NCI-H2227 treated with DMSO at 0.1 percent for 48 hours (cell line): Measurements from ENCODE around the gene OLFML2B.
A peak's percentile ranks its signal among the peaks of the same experiment; 100 is the strongest.

ENCODE experiments used
- DNase-seq: peaks from one replicate; lab custom pipeline; 2025; lab: John Stamatoyannopoulos, UW

Gene OLFML2B

DNA sequence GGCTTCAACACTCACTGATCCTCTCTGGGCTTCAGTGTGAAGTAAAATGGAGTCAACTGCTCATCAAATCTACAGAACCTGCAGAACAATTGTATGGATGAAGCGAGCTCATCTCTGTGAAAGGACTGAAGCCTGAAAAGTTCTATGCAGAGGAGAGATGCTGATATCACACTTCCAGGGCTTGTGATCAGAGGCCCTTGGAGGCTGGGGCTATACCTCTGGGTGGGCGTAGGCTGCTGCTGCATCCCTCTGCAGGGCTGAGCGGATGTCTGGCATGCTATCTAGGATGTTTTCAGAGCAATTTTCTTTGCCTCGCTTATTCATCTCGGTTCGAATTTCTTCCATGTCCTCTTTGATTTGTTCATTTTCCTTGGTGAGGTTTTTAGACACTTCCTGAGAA is 17.6 kb downstream of the OLFML2B start:
- no peak for DNase-seq

DNA sequence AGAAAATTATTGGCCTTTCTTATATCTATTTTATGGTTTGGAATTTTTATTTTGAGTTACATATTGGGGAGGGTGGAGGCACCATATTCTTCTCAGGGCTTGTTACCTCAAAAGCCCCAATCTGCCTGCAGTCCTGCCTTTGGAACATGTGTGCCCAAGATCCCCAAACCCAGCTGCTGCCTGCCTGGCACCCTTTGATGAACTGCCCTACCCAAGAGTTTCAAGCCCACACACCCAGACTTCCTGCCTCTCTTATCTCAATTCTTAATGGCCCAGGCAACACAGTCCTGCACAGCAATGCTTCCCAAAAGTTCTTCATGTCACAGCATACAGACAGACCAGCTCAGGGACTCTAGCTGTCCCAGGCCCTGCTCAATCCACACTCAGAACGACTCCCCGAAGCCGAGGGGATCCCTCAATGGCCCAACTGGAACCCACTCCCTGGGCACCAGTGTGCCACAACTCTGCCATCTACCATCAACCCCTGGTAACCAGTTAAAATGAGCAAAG is 19.2 kb downstream of the OLFML2B start:
- no peak for DNase-seq

DNA sequence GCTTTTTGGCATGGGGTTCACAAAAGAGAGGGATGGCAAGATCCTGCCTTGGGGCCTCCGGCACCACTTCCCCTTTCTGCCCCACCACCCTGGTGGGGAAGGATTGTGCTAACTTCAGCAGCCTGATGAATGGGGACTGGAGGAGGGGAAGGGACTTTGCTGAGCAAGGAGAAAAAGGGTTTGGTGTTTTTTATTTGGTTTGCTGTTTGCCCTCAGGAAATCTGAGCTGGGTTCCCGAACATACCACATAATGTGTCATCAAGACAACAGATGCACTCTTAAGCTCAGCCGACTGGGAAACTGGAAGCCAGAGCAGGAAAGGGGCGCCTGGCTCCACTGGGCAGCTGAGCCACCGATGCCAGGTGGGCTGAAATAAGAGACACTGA is 19.8 kb downstream of the OLFML2B start:
- no peak for DNase-seq

DNA sequence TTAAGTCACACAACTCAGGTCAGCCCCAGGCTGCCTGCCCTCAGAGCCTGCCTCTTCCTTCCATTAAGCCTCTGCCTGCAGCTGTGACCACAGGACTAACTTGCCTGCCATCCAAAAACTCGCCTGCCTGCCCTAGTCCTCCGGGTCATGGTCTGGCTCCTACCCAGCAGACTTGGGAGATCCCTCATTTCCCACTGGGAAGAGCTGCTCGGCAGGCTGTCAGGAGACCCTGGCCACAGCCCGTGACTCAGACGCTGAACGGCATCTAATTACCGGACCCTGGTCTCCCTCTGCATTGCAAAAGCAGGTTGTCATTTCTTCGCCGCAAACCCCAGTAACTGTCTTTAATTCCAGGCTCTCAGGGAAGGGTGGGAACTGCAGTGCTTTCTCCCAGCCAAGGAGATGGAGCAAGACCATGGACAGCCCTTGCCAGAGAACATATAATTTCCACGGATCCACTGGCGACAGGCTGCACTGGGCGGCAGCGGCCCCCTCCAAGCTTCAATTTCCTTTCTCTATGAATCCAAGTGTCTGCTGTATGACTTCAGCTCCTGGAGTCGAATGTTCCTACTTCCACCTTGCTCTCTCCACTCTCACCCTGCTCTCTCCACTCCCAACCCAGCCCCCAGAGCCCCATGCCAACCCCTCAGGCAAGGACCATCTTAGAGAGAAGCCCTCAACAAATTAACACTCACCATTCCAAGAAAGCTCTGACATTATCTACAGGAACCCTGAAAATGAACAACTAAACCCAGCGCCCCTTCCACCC is 20.4 kb downstream of the OLFML2B start:
- peak; percentile 26 for DNase-seq

DNA sequence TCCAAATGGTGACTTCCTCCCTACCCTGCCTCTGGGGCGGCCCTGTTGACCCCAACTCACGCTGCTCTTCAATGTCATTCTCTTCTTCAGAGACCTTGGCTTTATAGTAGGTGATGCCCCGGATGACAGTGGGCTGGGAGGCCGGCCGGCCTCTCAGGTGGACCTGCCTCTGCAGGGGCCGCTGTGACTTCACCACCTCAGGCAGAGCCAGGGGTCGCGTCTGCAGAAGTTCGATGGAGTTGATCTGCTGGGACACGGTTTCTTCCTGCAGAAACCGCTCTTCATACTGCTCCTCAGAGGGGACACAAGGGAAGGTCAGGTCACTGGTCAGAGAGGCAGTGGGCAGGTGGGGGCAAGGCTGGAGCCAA is 23.6 kb downstream of the OLFML2B start:
- no peak for DNase-seq

DNA sequence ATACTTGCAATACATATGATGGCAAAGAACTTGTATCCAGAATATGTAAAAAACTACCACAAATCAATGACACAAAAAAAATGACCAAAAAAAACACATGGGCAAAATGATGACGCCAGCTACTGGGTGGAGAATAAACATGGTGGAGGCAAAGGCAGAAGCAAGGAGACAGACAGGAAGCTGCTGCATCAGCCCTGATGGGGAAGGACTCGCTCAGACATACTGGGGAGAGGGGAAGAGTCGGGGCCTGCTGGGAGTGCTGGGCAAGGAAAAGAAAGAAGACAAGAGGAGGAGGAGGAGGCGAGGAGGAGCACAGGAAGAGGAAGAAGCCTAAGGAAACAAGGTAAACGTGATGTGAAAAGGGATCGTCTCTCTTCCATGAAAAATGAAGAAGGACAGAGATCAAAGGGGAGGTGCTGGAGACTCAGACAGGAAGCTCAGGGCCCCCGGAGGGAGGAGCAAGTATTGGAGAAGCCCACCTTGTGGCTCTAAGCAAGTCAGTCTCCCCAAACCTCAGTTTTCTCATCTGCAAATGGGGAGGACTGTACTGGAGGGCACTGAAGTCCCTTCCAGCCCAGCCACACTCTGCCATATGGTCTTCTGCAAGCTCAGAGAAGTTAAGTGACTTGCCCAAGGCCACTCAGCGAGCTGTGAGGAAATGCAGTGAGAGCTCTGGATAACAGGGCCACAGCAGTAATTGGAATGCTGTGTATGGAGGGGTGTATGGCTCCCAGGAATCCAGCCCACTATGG is 24.2 kb downstream of the OLFML2B start:
- no peak for DNase-seq

DNA sequence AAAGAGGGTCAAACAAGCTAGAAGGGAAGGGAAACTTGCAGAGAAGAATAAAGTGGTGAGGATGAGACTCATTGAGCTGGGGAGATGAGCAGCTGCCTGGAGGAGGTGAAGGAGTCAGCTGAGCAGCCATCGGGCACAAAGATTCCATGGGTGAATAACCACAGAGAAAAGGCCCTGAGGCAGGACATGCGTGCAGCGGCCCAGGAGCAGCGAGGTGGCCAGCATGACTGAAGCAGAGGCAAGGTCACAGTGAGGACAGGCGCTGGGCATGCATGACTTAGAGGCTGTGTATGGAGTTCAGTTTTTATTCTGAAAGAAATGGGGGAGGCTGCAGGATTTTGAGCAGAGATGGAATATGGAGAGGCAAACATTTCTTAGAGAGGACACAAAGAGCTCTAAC is 24.9 kb downstream of the OLFML2B start:
- no peak for DNase-seq

DNA sequence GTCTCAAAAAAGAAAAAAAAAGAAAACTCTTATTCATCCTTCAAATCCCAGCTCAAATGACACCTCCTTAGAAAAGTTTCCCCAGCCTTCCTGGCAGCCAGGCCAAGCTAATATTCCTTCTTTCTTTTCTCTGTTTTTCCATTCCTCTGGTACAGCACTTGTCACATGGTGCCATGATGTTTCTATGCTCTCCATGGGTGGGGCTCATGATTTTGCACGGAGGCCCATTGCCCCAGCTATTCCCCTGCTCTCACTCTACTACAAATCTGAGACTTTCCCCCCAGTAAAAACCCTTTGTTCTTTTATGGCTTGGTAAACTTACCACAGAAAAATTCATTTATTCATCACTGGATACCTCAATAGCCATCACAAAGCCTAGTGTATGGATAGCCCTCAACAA is 26.5 kb downstream of the OLFML2B start:
- no peak for DNase-seq

DNA sequence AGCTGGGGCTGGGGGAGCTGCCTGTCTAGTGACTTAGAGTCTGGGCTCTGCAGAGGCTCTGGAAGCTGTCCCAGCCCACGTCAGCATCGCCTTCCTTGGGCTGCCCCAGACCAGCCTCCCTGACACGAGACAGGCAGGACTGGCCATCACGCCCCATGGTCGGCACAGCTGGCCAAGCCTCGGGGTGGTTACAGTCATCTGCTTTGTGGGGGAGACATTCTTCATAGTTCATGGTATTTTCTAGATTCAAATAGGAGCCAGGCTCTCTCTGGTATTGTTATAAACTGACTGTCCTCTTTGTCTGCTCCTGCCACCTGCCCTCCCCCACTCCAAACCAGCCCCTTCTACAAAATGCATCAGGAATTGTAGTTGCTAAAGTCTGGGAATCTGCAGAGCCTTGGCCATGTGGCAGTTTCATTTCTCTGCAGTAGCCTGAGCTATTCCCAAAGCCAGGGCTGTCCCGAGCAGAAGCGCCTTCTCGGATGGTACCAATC is 29.4 kb downstream of the OLFML2B start:
- DNase-seq = no peak

DNA sequence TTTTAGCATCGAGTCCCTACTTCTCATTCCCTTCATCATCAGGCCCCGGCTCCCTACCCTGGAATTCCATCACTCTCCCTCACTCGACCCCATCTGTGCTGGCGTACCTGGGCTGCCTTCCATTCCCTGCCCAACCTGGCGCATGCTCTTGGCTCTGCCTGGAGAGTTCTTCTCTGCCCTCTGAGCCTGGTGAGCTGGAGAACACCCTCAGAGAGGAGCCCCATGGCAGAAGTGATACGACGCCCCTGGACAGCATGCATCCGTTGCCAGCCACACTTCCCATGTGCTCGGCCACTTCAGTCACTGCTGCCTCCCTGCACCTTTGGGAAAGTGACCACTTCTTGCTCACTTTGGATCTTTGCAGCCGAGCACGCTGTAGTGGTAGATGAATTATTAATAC is 30.1 kb downstream of the OLFML2B start:
- DNase-seq = no peak

DNA sequence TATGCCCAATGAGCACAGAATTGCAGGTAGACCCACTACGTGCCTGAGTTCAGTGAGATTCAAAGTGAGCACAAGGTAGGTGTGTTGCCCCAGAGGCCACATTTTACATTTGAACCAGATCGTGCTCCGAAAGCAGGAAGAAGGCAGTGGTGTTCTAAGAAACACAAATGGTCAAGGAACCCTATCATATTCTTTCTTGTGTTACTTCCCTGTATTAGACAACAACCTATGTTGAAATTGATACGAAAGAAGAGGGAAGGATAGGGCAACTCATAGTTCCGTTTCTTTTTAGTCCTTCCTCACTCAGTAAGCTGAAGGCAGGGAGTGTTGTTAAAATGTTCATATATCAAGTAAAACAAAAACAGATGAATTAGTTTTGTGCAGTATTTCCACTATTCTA is 33.9 kb downstream of the OLFML2B start:
- DNase-seq = no peak

DNA sequence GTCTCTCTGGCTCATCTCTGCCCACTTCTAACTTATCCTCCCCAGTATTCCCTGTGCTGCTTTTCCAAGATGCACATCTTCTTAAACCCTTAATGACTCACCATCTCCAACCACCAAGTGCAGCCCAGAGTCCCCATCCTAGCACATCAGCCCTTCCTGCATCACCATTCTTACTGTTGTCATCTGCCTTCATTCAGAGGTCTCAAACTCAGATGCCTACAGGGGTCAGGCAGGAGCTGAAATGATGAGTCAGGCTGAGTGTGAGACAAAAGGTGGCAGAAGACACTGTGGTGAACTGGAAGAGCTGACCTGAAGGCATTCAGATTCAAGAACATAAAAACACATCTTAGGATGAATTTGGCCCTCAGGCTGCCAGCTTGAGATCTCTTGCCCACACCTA is 34.6 kb downstream of the OLFML2B start:
- DNase-seq = no peak

DNA sequence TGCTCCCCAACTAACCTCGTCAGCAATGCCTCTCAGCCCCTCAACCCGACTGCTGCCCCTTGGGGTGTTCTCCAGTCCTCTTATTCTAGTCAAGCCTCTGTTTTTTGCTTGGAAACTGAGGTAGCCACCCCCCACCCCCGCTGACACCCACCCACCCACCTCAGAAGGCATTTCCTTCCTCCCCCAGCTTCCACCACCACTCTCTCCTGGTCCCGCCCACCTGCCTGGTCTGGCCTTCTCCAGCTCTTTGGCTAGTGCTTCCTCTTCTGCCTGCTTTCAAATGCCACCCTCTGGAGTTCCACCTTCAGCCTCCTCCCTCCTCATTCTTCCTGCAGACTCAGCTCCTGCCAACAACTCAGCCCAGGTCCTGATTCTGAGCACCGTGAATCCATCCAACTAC is 35.3 kb downstream of the OLFML2B start:
- no peak for DNase-seq

DNA sequence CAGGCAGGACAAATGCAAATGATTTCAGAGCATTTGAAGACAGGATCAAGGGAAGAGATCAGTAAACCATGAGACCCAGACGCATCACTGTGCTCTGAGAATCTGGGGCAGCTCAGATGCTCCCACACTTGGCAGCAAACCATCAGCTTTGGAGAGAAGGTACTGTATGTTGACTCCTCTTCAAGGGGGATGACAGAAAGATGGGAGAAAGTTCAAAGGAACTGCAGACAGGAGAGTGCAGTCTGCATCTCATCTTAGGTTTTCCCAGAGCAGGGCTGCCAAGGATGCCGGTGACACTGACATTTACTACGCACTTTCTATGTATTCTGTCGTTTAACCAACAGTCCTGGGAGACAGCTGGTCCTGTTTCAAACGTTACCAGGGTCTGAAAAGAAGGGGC is 35.8 kb downstream of the OLFML2B start:
- DNase-seq = no peak

DNA sequence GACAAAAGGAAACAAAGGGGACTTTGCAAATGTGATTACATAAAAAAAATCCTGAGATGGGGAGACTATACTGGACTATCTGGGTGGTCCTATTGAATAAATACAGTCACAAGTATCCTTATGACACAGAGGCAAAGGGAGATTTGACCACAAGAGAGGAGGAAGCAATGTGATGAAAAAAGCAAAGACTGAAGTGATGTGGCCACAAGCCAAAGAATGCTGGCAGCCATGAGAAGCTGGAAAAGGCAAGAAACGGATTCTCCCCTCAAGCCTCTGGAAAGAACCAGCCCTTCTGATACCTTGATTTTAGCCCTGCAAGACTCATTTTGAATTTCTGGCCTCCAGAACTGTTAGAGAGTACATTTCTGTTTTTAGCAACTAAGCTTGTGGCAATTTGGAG is 36.4 kb downstream of the OLFML2B start:
- DNase-seq = no peak

DNA sequence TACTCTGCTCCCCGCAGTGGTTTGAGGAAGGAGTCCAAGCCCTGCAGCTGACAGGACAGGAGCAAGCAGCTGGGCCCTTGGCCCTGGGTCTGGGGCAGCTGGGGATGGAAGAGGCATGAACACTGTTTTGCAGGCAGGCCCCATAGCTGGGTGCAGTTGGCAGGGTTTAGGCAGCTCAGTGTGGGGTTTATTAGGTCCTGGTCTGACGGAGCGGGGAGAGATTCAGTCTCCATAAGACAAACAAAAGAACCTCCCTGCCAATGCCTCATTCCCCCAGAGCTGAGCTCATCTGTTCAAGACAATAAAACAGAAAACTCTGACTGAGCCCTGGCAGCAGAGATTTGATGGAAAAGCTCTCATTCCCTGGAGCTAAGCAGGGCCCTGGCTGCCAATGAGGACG is 37.3 kb downstream of the OLFML2B start:
- DNase-seq = no peak

DNA sequence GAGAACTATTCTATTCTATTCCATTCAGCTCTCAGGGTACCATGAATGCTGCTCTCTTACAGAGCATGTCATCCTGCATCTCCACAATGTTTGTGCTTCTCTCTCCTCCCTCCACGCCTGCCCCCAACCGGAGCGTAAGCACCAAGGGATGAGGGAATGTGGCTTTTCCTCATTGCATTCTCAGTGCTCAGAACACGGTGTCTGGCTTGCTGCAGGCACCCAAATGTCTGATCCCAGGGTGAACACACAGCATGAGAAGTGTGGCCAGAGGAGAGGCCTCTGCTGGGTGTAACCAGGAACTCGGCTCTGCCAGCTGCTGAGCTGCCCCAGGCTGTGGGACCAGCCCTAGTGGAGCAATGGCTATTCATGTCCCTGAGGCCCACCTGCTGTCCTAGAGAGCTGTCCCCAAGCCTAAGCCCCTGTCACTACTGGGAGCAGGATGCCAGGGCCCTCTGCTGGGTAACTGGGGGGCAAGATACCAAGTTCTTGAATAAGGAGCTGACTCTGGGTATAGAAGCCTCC is 38.3 kb downstream of the OLFML2B start:
- DNase-seq = no peak

DNA sequence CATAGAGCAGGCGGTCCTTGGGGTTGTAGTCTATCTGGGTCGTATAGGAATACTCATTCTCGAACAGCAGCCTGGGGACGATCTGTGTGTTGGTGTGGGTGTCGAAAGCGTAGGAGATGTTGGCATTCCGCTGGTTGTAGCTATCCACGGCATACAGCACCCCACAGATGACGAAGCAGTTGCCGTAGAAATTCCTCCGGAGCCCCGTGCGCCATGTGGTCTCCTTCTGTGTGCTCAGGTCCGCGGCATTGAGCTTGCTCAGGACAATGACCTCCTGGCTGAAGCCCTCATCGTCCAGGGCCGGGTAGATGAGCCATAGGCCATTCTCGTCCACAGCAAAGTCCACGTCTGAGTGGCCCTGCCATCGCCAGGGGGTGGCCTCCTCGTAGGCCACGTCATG is 39.9 kb downstream of the OLFML2B start:
- no peak for DNase-seq

DNA sequence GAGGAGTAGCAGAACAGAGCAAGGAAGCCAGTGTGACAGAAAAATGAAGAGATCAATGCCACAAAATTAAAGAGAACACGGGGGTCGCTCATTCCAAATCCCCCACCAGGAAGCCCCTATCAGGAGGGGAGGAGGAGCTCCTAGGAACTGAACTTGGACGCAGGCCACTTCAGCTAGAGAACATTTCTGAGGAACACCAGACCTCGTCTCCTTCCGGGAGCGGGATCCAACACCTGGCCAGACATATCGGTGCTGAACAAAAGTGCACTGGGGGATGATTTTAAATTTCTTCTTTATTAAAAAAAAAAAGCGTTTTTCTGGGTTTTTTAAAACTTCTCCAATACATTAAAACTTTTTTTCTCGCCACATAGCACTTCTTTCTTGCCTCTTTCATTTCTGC is 40.8 kb downstream of the OLFML2B start:
- no peak for DNase-seq

DNA sequence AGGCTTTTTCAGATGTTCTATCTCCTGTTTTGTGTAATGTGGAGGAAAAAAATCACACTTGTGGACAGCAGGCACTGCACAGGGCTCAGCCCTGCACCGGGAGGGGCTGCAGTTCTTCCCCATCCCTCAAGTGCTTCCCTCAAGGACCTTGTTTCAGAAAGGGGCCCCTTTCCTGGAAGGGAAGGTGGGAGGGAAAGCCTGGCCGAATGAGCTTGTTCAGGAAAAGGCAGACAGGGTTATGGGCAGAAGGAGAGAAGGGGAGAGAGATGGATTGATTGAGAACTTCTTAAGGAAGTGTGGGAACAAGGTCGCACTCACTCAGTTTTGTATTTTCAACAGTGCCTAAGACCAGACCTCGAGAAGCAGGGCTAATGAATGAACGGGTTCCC is 41.2 kb downstream of the OLFML2B start:
- no peak for DNase-seq

DNA sequence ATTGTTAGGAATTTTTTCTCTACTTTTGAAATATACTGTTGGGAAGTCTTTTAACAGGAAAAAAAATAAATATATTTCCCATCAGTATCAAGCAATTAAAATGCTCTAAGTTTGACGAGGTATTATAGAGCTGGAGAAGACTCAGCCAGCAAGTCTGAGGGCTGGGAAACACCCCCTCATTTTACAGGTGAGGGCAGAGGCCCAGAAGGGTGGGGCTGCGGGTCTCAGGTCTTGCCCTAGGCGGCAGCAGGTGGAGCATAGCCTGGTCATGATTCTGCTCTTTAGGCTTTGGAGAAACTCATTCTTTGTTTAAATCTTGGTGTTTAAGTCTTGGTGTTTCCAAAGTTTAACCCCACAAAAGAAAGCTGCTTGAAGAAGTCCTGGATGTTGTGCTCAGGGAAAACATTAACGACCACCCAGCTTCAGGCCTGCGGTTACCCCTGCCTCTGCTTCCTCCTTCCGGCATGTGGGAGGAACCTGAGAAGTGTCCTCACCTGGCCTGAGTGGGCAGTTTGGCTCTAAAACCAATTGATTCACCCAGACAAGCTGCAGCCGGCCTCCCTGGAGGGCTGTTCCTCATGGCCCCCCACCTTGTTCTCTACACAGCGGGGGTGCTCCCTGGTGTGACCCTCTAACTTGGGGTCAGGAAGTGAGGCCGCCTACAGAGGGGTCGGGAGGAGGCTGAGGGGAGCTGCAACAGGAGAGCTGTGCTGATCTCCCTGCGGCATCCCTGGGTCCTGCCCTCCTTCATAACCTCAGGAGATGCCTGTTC is 41.7 kb downstream of the OLFML2B start:
- no peak for DNase-seq

DNA sequence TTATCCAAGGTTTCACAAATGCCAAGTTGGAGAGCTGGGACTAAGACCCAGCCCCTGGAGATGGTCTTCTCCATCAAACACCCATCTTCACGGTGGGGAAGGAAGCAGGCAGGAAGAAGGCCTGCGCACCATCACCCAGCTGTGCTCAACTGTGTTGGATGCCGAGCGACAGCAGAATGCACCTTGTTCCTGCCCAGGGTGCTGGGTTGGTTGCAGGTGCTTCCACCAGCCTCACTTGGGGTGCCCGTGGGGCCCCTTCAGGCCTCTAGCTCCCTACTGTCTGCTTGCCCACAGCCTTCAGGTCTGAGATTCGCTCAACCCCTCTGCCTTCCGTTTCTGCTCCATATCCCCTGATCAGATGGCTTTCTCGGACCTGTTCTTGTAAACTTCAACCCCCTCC is 42.5 kb downstream of the OLFML2B start:
- DNase-seq = no peak
